Liver (tissue), 3 donors: ENCODE measurements around the gene DDX23.

Source experiments
- CTCF ChIP-seq: fragments of 150-350 bp; IDR thresholded peaks from 2 replicates; pipeline ENCODE4 v1.5.1; 2017; ENCODE audit warnings: improper control_type of control experiment, low read depth, low read length; ENCODE audit not compliant: missing input control
- EGR1 ChIP-seq, 2 donors: IDR thresholded peaks; 2 replicates each; pipeline ENCODE4 v1.6.1; 2016 to 2018; ENCODE audit warnings: antibody characterized with exemption in 2 of 2, low read depth in 2 of 2
- FOXA1 ChIP-seq: IDR thresholded peaks from 2 replicates; pipeline ENCODE4 v1.6.1; 2016; ENCODE audit warnings: antibody characterized with exemption
- HNF4G ChIP-seq: IDR thresholded peaks from 2 replicates; pipeline ENCODE4 v1.6.1; 2016; ENCODE audit warnings: antibody characterized with exemption
- JUND ChIP-seq, 2 donors: IDR thresholded peaks; 2 replicates each; pipeline ENCODE4 v1.6.1; 2016; ENCODE audit warnings: antibody characterized with exemption in 2 of 2
- MAX ChIP-seq: IDR thresholded peaks from 2 replicates; pipeline ENCODE4 v1.6.1; 2016; ENCODE audit warnings: antibody characterized with exemption
- NR2F2 ChIP-seq: IDR thresholded peaks from 2 replicates; pipeline ENCODE4 v1.6.1; 2016; ENCODE audit warnings: antibody characterized with exemption
- RAD21 ChIP-seq, 2 donors: IDR thresholded peaks; 2 replicates each; pipeline ENCODE4 v1.6.1; 2016; ENCODE audit warnings: antibody characterized with exemption in 2 of 2, mild to moderate bottlenecking in 2 of 2
- REST ChIP-seq: IDR thresholded peaks from 2 replicates; pipeline ENCODE4 v1.6.1; 2016; ENCODE audit warnings: antibody characterized with exemption, mild to moderate bottlenecking
- SP1 ChIP-seq: IDR thresholded peaks from 2 replicates; pipeline ENCODE4 v1.6.1; 2018; ENCODE audit warnings: antibody characterized with exemption, mild to moderate bottlenecking
- TAF1 ChIP-seq: conservative IDR thresholded peaks from 2 replicates; pipeline ENCODE4 v1.6.1; 2016; ENCODE audit warnings: antibody characterized with exemption, mild to moderate bottlenecking
- ZBTB33 ChIP-seq: IDR thresholded peaks from 2 replicates; pipeline ENCODE4 v1.6.1; 2016; ENCODE audit warnings: antibody characterized with exemption
- donor health status: healthy.
- donor health status: healthy.

- TF ChIP-seq CTCF (no peak), MAX (no peak), EGR1 (IDR thresholded peaks at IDR 0.05; ENCODE audit: low read depth in 2 of 2) (peak in 1 of 2 donors; percentile 26), NR2F2 (no peak), RAD21 (IDR thresholded peaks at IDR 0.05) (no peak), REST (no peak), JUND (IDR thresholded peaks at IDR 0.05) (no peak), ZBTB33 (no peak), HNF4G (no peak), FOXA1 (no peak), TAF1 (no peak), SP1 (no peak)
Observed at GRCh38 chr12:48810903-48811431, 41.0 kb downstream of the DDX23 start.
